ENCODE data around the gene LSM2. TPM values are rescaled to one million over a fixed set of nuclear protein-coding genes. Genes with fewer than 3 reads are reported as not detected.
"Not testable (repeated sequence)": the region's sequence is repeated elsewhere in the genome, so short reads cannot be mapped to it uniquely, and the experiment has no call there.

Gene LSM2
- total and polyA plus RNA-seq, 8 donors: 11.0 to 27.3 (median 21.4) TPM

DNA sequence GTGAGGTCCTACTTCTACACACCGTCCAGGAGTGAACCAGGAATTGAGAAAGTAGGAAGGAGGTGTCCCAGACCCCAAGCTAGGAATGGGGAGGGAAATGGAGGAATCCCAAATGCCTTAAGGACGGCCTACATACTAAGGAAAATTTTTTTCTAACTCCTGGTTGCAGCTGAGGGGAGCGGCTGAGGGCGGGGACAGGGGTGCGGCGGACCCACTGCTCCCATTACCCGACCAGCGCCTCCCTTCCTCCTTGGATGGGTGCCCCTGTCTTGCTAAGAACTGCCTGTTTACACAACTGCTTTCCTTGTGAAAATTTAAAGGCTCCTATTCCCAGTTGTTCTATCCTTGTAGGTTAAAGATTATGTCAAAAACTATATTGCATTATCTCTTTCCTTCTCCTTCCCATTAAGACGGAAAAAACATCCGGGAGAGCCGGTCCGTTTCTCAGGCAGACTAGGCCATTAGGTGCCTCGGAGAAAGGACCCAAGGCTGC lies 20.1 kb upstream of the LSM2 start:
- TF ChIP-seq, protein P1, sequence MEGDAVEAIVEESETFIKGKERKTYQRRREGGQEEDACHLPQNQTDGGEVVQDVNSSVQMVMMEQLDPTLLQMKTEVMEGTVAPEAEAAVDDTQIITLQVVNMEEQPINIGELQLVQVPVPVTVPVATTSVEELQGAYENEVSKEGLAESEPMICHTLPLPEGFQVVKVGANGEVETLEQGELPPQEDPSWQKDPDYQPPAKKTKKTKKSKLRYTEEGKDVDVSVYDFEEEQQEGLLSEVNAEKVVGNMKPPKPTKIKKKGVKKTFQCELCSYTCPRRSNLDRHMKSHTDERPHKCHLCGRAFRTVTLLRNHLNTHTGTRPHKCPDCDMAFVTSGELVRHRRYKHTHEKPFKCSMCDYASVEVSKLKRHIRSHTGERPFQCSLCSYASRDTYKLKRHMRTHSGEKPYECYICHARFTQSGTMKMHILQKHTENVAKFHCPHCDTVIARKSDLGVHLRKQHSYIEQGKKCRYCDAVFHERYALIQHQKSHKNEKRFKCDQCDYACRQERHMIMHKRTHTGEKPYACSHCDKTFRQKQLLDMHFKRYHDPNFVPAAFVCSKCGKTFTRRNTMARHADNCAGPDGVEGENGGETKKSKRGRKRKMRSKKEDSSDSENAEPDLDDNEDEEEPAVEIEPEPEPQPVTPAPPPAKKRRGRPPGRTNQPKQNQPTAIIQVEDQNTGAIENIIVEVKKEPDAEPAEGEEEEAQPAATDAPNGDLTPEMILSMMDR (IDR thresholded peaks at IDR 0.05): no peak
- 1 to 2% methylated on average over 13 of the region's 13 CpGs for WGBS, 2 donors
- intact Hi-C loops (cut with DNase I): no loop called here
- H3K27ac ChIP-seq: peak overlapping the region; percentile 66 to 99 (median 84)
- FAIRE-seq: no peak
- H3K4me1 ChIP-seq: peaks cover 23 to 44% (median 40%) of the 10 kb centered on the region in 3 donors
- peak; percentile 4 to 54 (median 23) for ATAC-seq
- H3K27me3 ChIP-seq: no peaks in the 10 kb centered on the region
- H3K9me3 ChIP-seq: no peaks in the 10 kb centered on the region
- no peaks in the 10 kb centered on the region for H3K36me3 ChIP-seq
- DNase-seq: peak; percentile 79 to 93 (median 85)
- H3K4me3 ChIP-seq: peak overlapping the region; percentile 3 to 44 (median 22)

DNA sequence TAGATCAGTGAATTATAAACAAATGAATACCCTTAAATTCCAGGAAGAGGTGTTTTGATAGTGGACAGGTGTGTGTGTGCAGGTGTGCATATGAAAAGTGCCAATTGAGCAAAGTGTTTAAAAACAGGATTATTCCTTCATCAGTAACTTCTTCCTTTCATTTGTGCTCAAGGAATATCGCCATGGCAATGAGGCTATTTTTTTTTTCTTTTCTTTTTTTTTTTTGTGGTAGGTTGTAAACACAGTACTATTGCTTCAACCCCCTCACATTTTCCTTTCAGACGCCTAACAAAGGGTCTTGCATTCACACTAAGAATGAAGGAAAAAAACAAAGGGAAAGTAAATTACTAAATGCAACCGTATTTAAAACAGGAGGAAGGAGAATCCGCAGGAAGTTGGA lies 18.8 kb upstream of the LSM2 start:
- intact Hi-C loops (cut with DNase I): no loop called here
- ATAC-seq: no peak

DNA sequence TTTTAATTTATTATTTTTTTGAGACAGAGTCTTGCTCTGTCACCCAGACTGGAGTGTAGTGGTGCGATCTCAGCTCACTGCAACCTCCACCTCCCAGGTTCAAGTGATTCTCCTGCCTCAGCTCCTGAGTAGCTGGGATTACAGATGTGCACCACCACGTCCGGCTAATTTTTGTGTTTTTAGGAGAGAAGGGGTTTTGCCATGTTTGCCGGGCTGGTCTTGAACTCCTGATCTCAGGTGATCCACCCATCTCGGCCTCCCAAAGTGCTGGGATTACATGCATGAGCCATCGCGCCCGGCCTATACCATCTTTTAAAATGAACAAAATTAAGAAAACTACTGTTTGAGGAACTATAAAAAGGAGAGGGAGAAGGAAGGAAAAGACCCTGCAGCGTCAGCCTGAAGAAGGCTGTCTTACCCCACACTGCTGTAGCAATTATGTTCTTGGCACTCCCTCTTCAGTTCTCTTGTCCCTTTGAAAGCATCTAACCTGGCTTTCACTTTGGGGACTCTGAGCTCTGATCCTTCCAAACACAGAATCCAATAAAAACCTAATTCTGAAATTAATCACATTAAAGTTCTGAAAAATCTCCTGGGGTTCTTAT lies 16.9 kb upstream of the LSM2 start:
- DNase-seq: peak in 1 of 6 donors; percentile 8
- WGBS, 2 donors: 93 to 94% methylated on average over 9 of the region's 9 CpGs

More for the DNA sequence above, 18.8 kb upstream of the LSM2 start:
- H3K9me3 ChIP-seq: no peaks in the 10 kb centered on the region
- H3K4me3 ChIP-seq: peak overlapping the region in 1 of 4 donors; percentile 44
- FAIRE-seq (no peak), DNase-seq (no peak)
- H3K27ac ChIP-seq: peak overlapping the region; percentile 66 to 99 (median 84)
- 21 to 30% methylated on average over 4 of the region's 4 CpGs for WGBS, 2 donors
- no peaks in the 10 kb centered on the region for H3K36me3 ChIP-seq
- H3K4me1 ChIP-seq: peaks cover 31 to 41% (median 40%) of the 10 kb centered on the region in 3 donors
- TF ChIP-seq, protein P1 (IDR thresholded peaks at IDR 0.05): no peak
- no peaks in the 10 kb centered on the region for H3K27me3 ChIP-seq

DNA sequence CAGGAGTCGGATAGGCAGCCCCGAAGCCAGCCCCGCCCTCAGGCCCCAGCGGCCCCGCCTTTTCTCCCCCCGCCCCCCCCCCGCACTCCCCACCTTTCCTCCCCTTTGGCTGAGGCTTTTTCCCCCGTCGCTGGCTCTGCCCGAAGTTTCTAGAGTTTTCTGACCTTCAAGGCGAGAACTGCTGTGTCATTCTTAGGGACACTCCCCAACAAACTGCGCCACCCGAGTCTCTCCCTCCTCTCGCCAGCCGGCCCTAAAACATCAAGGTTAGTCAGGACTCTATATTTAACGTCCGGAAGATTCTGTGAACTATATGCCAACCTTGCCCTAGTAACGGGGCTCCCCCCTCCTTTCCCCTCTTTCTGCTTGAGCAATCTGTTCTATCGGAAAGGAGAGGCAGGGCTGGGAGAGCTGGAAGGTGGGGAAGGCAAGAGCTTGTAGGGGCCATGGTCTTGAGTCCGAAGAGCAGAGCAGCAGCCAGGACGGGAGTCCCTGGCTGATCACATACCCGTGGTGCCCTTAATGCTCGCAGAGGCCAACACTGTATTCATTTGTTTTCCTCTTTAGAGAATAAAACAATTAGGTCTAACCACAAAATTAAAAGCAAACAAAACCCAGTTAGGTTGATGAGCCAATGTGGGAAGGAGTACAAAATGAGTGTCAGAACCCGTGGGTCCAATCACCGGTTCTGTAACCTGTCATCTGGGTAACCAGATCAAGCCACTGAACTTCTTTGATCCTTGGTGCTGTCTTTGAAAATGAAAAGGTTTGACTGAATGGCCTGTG lies 15.5 kb upstream of the LSM2 start:
- no peaks in the 10 kb centered on the region for H3K9me3 ChIP-seq
- DNase-seq (peak; percentile 83 to 92 (median 86)), FAIRE-seq (no peak), ATAC-seq (peak; percentile 35 to 77 (median 54))
- TF ChIP-seq, protein P1 (IDR thresholded peaks at IDR 0.05): no peak
- H3K4me1 ChIP-seq: peaks cover 34 to 53% (median 50%) of the 10 kb centered on the region in 3 donors
- intact Hi-C loops (cut with DNase I): no loop called here
- no peaks in the 10 kb centered on the region for H3K36me3 ChIP-seq
- peak overlapping the region; percentile 76 to 99 (median 90) for H3K27ac ChIP-seq
- 1% methylated on average over 19 to 24 of the region's 25 CpGs for WGBS, 2 donors
- no peaks in the 10 kb centered on the region for H3K27me3 ChIP-seq
- H3K4me3 ChIP-seq: peak overlapping the region; percentile 20 to 59 (median 33)

More for the DNA sequence above, 16.9 kb upstream of the LSM2 start:
- H3K27ac ChIP-seq: peak overlapping the region in 3 of 4 donors; percentile 81 to 99 (median 98)
- H3K9me3 ChIP-seq; FAIRE-seq; ATAC-seq; H3K36me3 ChIP-seq; H3K4me3 ChIP-seq; intact Hi-C loops (cut with DNase I); H3K27me3 ChIP-seq: not testable (repeated sequence)
- peaks cover 34 to 50% (median 40%) of the 10 kb centered on the region in 3 donors for H3K4me1 ChIP-seq

DNA sequence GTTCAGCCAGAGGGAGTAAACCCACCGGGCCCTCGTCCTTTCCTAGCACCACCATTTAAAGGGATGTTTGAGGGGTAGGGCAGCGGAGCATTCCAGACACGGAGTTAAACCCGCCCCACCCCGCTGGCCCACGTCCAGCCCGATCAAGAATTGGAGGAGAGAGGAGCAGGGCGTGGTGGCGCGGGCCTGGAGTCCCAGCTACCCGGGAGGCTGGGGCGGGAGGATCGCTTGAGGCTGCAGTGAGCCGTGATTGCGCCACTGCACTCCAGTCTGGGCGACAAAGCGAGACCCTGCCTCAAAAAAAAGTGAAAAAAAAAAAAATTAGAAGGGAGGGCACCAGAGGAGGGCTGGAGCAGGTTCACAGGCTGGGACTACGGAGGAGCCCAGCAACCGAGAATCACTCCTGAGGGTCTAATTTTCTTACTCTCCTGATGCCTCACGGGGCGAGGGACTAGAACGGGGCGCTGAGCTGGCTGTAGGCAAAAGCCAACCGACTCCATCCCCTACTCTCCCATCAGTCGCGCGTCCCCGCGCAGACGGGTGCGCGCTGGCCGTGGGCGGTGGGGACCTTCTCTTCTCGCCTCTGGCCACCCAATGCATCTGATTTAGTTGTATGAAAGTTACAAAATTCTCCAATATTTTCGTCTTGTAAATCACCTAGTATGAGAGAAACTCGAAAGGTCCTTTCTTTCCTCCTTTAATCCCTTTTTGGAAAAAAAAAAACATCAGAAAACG lies 14.7 kb upstream of the LSM2 start:
- H3K27me3 ChIP-seq: no peaks in the 10 kb centered on the region
- H3K4me3 ChIP-seq: peak overlapping the region; percentile 20 to 59 (median 33)
- H3K36me3 ChIP-seq: no peaks in the 10 kb centered on the region
- H3K4me1 ChIP-seq: peaks cover 34 to 52% (median 50%) of the 10 kb centered on the region in 3 donors
- intact Hi-C loops (cut with DNase I): no loop called here
- TF ChIP-seq, protein P1 (IDR thresholded peaks at IDR 0.05): no peak
- no peak for FAIRE-seq
- H3K9me3 ChIP-seq: no peaks in the 10 kb centered on the region
- peak overlapping the region; percentile 76 to 99 (median 90) for H3K27ac ChIP-seq
- WGBS, 2 donors: 10 to 14% methylated on average over 33 to 39 of the region's 39 CpGs
- peak; percentile 9 to 65 (median 34) for ATAC-seq
- peak; percentile 51 to 83 (median 74) for DNase-seq

DNA sequence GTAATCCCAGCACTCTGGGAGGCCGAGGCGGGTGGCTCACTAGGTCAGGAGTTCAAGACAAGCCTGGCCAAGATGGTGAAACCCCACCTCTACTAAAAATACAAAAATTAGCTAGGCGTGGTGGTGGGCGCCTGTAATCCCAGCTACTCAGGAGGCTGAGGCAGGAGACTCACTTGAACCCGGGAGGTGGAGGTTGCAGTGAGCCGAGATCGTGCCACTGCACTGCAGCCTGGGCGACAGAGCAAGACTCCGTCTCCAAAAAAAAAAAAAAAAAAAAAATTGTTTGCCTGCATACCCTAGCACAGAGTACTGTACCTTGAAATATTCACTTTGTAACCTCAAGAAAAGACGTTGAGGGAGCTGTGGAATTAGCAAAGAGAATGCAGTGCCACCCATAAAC lies 13.6 kb upstream of the LSM2 start:
- intact Hi-C loops (cut with DNase I); H3K27me3 ChIP-seq; H3K9me3 ChIP-seq; H3K27ac ChIP-seq; FAIRE-seq; H3K36me3 ChIP-seq; H3K4me3 ChIP-seq; DNase-seq; ATAC-seq: not testable (repeated sequence)
- 89 to 92% methylated on average over 10 of the region's 10 CpGs for WGBS, 2 donors
- H3K4me1 ChIP-seq: peaks cover 23 to 41% (median 40%) of the 10 kb centered on the region in 3 donors
